Activated CD4-positive, alpha-beta T cell treated with anti-CD3 and anti-CD28 coated beads, Interleukin-2, amount 10 ng/mL, durations not matched to agents 24 days and 14 days (primary cell): ENCODE data around the gene PKNOX1. TPM values are rescaled to one million over a fixed set of nuclear protein-coding genes. Genes with fewer than 3 reads are reported as not detected.
"Not testable (repeated sequence)": the region's sequence is repeated elsewhere in the genome, so short reads cannot be mapped to it uniquely, and the experiment has no call there.

Experiments
- DNase-seq: peaks from one replicate; pipeline ENCODE4 v3.0.0; 2022
- H3K27ac Mint-ChIP-seq: one replicate; pipeline ENCODE4 v1.8.0; 2022; ENCODE audit warnings: mild to moderate bottlenecking, mixed read lengths
- H3K27me3 Mint-ChIP-seq: one replicate; pipeline ENCODE4 v1.8.0; 2022; ENCODE audit warnings: mixed read lengths
- H3K36me3 Mint-ChIP-seq: one replicate; pipeline ENCODE4 v1.8.0; 2022; ENCODE audit warnings: low read depth, mild to moderate bottlenecking, mixed read lengths
- H3K4me1 Mint-ChIP-seq: one replicate; pipeline ENCODE4 v1.8.0; 2021; ENCODE audit warnings: mixed read lengths
- H3K4me3 Mint-ChIP-seq: one replicate; pipeline ENCODE4 v1.8.0; 2022; ENCODE audit warnings: mild to moderate bottlenecking, moderate library complexity, mixed read lengths
- H3K9me3 Mint-ChIP-seq: one replicate; pipeline ENCODE4 v1.8.0; 2021; ENCODE audit warnings: mixed read lengths
- intact Hi-C: fragments of 100-400 bp; cut with micrococcal nuclease; formaldehyde crosslinking; loops from one replicate; pipeline ENCODE4 v1.15.1; 2023
- total RNA-seq: library from RNA; stranded (reverse); gene quantifications from 2 replicates; pipeline ENCODE4 v1.2.3, GENCODE V29; 2022

The PKNOX1 gene
- total RNA-seq, 1 donor from 2014 or later: 23.1 TPM

DNA sequence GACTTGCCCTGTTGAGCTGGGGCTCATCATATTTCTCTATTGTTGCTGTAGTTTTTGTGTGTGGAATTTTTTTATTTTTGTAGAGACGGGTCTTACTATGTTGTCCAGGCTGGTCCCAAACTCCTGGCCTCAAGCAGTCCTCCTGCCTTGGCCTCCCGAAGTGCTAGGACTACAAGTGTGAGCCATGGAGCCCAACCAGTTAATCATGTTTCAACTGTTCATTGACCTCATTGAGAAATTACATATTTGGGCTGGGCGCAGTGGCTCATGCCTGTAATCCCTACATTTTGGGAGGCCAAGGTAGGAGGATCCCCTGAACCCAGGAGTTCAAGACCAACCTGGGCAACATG, 9.2 kb upstream of the PKNOX1 start:
- H3K27me3 Mint-ChIP-seq: peaks cover 3% of the 10 kb centered on the region
- no peaks in the 10 kb centered on the region for H3K36me3 Mint-ChIP-seq
- H3K4me3 Mint-ChIP-seq: no peak overlapping the region
- no peak for DNase-seq
- H3K4me1 Mint-ChIP-seq: no peaks in the 10 kb centered on the region
- intact Hi-C loops: no loop called here
- H3K9me3 Mint-ChIP-seq: no peaks in the 10 kb centered on the region
- no peak overlapping the region for H3K27ac Mint-ChIP-seq

DNA sequence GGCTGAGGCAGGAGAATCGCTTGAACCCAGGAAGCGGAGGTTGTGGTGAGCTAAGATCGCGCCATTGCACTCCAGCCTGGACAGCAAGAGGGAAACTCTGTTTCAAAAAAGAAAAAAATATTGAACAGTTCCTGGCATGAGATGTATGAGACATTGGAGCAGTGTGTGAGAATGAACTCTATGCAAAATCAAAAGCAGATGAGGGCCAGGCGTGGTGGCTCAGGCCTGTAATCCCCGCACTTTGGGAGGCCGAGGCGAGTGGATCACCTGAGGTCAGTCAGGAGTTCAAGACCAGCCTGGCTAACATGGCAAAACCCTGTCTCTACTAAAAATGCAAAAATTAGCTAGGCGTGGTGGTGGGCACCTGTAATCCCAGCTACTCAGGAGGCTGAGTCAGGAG, 6.7 kb upstream of the PKNOX1 start:
- intact Hi-C loops, H3K27me3 Mint-ChIP-seq, H3K4me1 Mint-ChIP-seq, H3K9me3 Mint-ChIP-seq, DNase-seq, H3K4me3 Mint-ChIP-seq, H3K27ac Mint-ChIP-seq, H3K36me3 Mint-ChIP-seq: not testable (repeated sequence)

DNA sequence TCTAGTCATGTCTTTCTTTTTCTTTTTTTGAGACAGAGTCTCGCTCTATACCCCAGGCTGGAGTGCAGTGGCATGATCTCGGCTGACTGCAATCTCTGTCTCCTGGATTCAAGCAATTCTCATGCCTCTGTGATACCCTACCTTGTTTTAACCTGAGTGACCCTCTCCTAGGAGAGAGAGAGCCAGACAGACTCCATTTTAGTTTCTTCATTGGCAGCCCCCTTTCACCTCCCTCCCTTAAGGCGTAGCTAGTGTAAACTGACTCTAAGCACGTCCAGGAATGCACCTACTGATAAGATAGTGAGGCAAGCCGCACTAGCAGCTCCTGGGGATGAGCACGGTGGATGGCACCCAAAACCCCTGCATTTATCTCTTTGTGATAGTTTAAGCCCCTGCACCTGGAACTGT, 5.2 kb upstream of the PKNOX1 start:
- H3K4me3 Mint-ChIP-seq: no peak overlapping the region

GRCh38 chr21:42970946-42971653, 3.3 kb upstream of the PKNOX1 start:
- intact Hi-C loops: loop anchor here (5.0 to 10.0 kb wide), 2 partner anchors 1366 to 1844 kb away; partner anchors contain the start of genes CFAP410 and SUMO3
- Mint-ChIP-seq H3K27ac (no peak overlapping the region), H3K4me3 (no peak overlapping the region), H3K9me3 (no peaks in the 10 kb centered on the region), H3K27me3 (no peaks in the 10 kb centered on the region), H3K36me3 (no peaks in the 10 kb centered on the region), H3K4me1 (peaks cover 5% of the 10 kb centered on the region)
- DNase-seq: no peak

More for the DNA sequence above, 5.2 kb upstream of the PKNOX1 start:
- Mint-ChIP-seq H3K27ac (no peak overlapping the region), H3K27me3 (no peaks in the 10 kb centered on the region), H3K36me3 (no peaks in the 10 kb centered on the region), H3K4me1 (peaks cover 3% of the 10 kb centered on the region), H3K9me3 (no peaks in the 10 kb centered on the region)
- intact Hi-C loops: no loop called here
- DNase-seq: no peak

DNA sequence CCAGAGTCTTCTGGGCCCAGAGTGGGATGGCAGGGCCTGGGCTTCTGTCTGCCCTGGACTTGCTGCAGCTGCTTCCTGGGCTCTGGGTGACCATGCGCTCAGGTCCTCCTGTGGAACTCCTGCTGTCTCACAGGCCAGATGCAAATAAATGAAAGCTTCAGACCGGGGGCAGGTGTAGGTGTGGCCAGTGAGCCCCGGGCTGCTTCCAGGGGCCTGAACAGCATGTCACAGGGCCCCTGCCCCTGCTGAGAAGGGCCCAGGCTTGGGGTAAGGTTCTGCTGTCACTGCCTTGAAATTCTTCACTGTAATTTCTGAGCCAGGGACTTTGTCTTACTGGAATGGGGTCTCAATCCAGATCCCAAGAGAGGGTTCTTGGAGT, 2.5 kb upstream of the PKNOX1 start:
- H3K27ac Mint-ChIP-seq: no peak overlapping the region
- peaks cover 5% of the 10 kb centered on the region for H3K36me3 Mint-ChIP-seq
- no peak for DNase-seq
- H3K4me3 Mint-ChIP-seq: no peak overlapping the region
- no peaks in the 10 kb centered on the region for H3K27me3 Mint-ChIP-seq
- peaks cover 12% of the 10 kb centered on the region for H3K4me1 Mint-ChIP-seq
- intact Hi-C loops: loop anchor here (5.0 to 10.0 kb wide), 2 partner anchors 1365 to 1843 kb away; partner anchors contain the start of genes CFAP410 and SUMO3
- no peaks in the 10 kb centered on the region for H3K9me3 Mint-ChIP-seq

GRCh38 chr21:42973309-42973990, 912 bp upstream of the PKNOX1 start:
- peak; percentile 62 for DNase-seq
- no peaks in the 10 kb centered on the region for H3K27me3 Mint-ChIP-seq
- peaks cover 23% of the 10 kb centered on the region for H3K4me1 Mint-ChIP-seq
- intact Hi-C loops: loop anchor here (5.0 to 10.0 kb wide), 2 partner anchors 1364 to 1841 kb away; partner anchors contain the start of genes CFAP410 and SUMO3
- peaks cover 14% of the 10 kb centered on the region for H3K36me3 Mint-ChIP-seq
- H3K27ac Mint-ChIP-seq: peak overlapping the region; percentile 86
- no peaks in the 10 kb centered on the region for H3K9me3 Mint-ChIP-seq
- peak overlapping the region; percentile 76 for H3K4me3 Mint-ChIP-seq

DNA sequence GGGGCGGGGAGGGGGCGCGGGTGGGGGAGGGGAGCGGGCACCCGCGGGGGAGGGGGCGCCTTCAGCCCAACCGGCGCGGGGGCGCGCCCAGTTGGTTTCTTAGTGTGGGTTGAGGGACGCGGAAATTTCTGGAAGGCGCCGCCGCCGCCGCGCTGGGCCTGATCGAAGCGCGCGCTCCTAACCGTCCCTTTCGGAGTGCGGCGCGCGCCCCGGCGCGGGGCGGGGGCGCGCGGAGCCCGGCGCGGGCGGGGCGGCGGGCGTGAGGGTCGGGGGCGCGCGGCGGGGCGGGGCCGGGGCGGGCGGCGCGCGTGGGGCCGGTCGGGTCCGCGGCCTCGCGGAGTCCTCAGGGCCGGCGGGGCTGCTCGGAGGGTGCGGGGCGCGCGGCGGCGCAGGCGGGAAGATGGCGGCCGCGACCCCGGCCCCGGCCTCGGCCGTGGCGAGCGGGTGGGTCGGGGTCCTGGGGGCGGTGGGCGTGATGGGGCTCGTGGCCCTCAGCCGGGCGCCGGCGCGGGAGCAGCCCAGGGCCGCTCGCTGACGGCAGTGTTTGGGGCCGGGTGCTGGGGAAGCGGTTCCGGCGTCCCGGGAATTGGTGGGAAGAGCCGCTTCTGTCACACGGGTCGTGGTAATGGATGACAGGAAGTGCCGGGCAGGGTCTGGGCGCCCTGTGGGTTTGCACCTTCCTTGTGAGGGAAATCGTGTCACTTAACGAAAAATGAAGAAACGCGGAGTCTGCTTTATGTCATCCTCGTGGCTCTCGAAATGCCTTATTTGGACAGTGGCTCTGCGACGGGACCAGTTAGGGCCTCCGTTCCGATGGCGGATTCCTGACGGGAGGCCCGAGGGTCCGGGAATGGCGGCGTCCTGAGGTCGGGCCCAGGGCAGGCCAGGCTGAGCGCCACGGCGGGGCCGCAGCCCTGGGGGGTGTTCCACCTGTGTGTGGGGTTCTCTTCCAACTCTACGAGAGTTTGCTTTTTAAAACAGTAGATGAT, 764 bp downstream of the PKNOX1 start:
- no peaks in the 10 kb centered on the region for H3K27me3 Mint-ChIP-seq
- DNase-seq: peak; percentile 86
- peaks cover 26% of the 10 kb centered on the region for H3K4me1 Mint-ChIP-seq
- H3K9me3 Mint-ChIP-seq: no peaks in the 10 kb centered on the region
- intact Hi-C loops: loop anchor here (1.0 to 10.0 kb wide), 4 partner anchors 82 to 1840 kb away; partner anchors contain the start of genes CFAP410, NDUFV3, SUMO3 and WDR4
- peak overlapping the region; percentile 94 for H3K27ac Mint-ChIP-seq
- peaks cover 23% of the 10 kb centered on the region for H3K36me3 Mint-ChIP-seq
- H3K4me3 Mint-ChIP-seq: peak overlapping the region; percentile 90

DNA sequence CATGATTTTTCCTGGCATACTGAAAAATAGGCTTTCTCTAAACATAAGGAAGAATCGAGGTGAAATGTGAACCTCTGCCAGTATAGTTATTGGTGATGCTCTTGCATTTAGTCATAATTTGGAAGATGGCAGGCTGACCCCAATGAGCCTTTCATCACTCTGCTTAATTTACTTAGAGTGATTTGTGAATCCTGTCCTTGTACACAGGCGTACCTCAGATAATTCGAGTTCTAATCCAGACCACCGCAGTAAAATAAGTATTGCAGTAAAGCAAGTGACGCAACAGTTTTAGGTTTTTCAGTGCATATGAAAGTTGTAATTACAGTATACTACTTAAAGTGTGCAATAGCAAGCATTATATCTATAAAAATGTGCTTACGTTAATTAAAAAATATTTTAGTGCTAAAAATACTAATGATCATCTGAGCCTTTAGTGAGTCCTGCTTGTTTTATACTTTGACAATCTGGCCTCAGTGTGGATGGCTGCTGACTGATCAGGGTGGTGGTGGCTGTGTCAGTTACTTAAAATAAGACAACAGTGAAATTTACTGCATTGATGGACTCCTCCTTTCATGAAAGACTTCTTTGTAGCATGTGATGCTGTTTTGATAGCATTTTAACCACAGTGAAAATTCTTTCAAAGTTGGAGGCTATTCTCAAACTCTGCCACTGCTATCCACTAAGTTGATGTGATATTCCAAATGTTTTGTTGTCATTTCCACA, 1.7 kb downstream of the PKNOX1 start:
- Mint-ChIP-seq H3K36me3 (peaks cover 23% of the 10 kb centered on the region), H3K4me1 (peaks cover 26% of the 10 kb centered on the region), H3K27ac (peak overlapping the region; percentile 94), H3K27me3 (no peaks in the 10 kb centered on the region), H3K4me3 (peak overlapping the region; percentile 90), H3K9me3 (no peaks in the 10 kb centered on the region)
- intact Hi-C loops: loop anchor here (10.0 kb wide), 1 partner anchor 1839 kb away; the partner anchor contains the start of gene SUMO3
- no peak for DNase-seq

- H3K9me3 Mint-ChIP-seq: no peaks in the 10 kb centered on the region
- no peak overlapping the region for H3K27ac Mint-ChIP-seq
- peaks cover 28% of the 10 kb centered on the region for H3K4me1 Mint-ChIP-seq
- no peaks in the 10 kb centered on the region for H3K27me3 Mint-ChIP-seq
- intact Hi-C loops: no loop called here
- no peak overlapping the region for H3K4me3 Mint-ChIP-seq
- DNase-seq: no peak
- H3K36me3 Mint-ChIP-seq: peaks cover 28% of the 10 kb centered on the region
Observed at GRCh38 chr21:42980312-42981213, 6.2 kb downstream of the PKNOX1 start.

DNA sequence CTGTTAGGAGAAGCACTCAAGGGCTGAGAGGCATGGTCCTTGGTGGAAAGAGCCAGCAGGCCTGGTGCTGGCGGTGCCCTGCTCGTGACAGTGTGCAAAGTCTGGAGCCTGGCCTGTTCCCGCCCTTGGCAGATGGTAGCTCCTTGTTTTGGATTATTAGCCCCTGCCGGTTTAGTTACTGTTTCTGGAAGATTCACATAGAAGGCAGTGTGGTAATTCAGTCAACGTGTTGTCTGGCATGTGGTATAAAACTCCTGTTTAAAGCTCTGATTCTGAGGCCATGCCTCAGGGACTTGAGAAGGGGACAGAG, 6.8 kb downstream of the PKNOX1 start:
- DNase-seq: no peak
- peaks cover 28% of the 10 kb centered on the region for H3K4me1 Mint-ChIP-seq
- H3K27ac Mint-ChIP-seq: no peak overlapping the region
- no peaks in the 10 kb centered on the region for H3K9me3 Mint-ChIP-seq
- no peak overlapping the region for H3K4me3 Mint-ChIP-seq
- peaks cover 28% of the 10 kb centered on the region for H3K36me3 Mint-ChIP-seq
- intact Hi-C loops: no loop called here
- no peaks in the 10 kb centered on the region for H3K27me3 Mint-ChIP-seq

DNA sequence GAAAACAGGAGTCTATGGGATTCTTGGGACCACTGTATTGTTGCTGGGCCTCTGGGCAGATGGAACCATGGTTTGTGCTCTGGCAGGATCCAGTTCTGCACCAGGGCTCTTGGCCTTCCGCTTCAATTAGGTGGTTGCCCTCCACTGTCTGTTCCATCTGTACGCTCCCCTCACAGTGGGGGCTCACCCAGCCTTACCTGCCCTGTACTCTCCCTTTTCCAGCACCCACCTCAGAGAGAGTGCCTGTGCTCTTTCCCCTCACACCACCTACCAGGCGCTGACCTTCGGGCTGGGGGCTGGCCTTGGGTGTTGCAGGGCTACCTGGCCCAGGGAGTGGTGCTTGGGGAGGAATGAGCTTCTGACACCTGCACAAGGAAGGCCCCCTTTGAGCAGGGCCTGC, 7.5 kb downstream of the PKNOX1 start:
- no peak overlapping the region for H3K4me3 Mint-ChIP-seq
- no peak overlapping the region for H3K27ac Mint-ChIP-seq
- H3K9me3 Mint-ChIP-seq: no peaks in the 10 kb centered on the region
- no peaks in the 10 kb centered on the region for H3K27me3 Mint-ChIP-seq
- no peak for DNase-seq
- intact Hi-C loops: no loop called here
- peaks cover 25% of the 10 kb centered on the region for H3K4me1 Mint-ChIP-seq
- H3K36me3 Mint-ChIP-seq: peaks cover 22% of the 10 kb centered on the region

- intact Hi-C loops: no loop called here
- H3K4me3 Mint-ChIP-seq: no peak overlapping the region
- DNase-seq: no peak
Observed at GRCh38 chr21:42983103-42983502, 8.7 kb downstream of the PKNOX1 start.

More at GRCh38 chr21:42983103-42983502, 8.7 kb downstream of the PKNOX1 start:
- Mint-ChIP-seq H3K9me3 (no peaks in the 10 kb centered on the region), H3K27me3 (no peaks in the 10 kb centered on the region), H3K27ac (peak overlapping the region; percentile 74), H3K36me3 (peaks cover 14% of the 10 kb centered on the region), H3K4me1 (peaks cover 14% of the 10 kb centered on the region)
